ENCODE data around the gene HK1. TPM values are rescaled to one million over a fixed set of nuclear protein-coding genes. Genes with fewer than 3 reads are reported as not detected.

Gene HK1
- total RNA-seq, 3 donors from 2014 or later = 51.2 to 63.4 (median 57.4) TPM

GRCh38 chr10:69335063-69335587 is 56.8 kb downstream of the HK1 start:
- no peak for DNase-seq (ENCODE audit: low spot score in 2 of 2)
- peak overlapping the region in 1 of 3 donors; percentile 45 for H3K4me3 ChIP-seq
- no peaks in the 10 kb centered on the region for H3K27me3 ChIP-seq
- no peaks in the 10 kb centered on the region for H3K36me3 ChIP-seq
- peak overlapping the region; percentile 93 to 94 for H3K27ac ChIP-seq
- TF ChIP-seq POLR2A (IDR thresholded peaks at IDR 0.05) (no peak), CTCF (IDR thresholded peaks at IDR 0.05) (no peak), POLR2AphosphoS5 (IDR thresholded peaks at IDR 0.05) (no peak)
- H3K4me1 ChIP-seq = peaks cover 27 to 68% of the 10 kb centered on the region in 2 donors
- no peaks in the 10 kb centered on the region for H3K9me3 ChIP-seq
- intact Hi-C loops (cut with DNase I; ENCODE audit: low total_unique reads) = no loop called here

- TF ChIP-seq CTCF (IDR thresholded peaks at IDR 0.05) (no peak), POLR2A (IDR thresholded peaks at IDR 0.05) (no peak), POLR2AphosphoS5 (IDR thresholded peaks at IDR 0.05) (no peak)
- H3K4me3 ChIP-seq = peak overlapping the region in 1 of 3 donors; percentile 45
- H3K9me3 ChIP-seq = no peaks in the 10 kb centered on the region
- no peak for DNase-seq (ENCODE audit: low spot score in 2 of 2)
- peaks cover 27 to 66% of the 10 kb centered on the region in 2 donors for H3K4me1 ChIP-seq
- H3K36me3 ChIP-seq = no peaks in the 10 kb centered on the region
- H3K27ac ChIP-seq = peak overlapping the region; percentile 93 to 94
- intact Hi-C loops (cut with DNase I; ENCODE audit: low total_unique reads) = no loop called here
- H3K27me3 ChIP-seq = no peaks in the 10 kb centered on the region
These were observed 57.3 kb downstream of the HK1 start for GRCh38 chr10:69335613-69336012.

GRCh38 chr10:69336952-69337295 is 58.6 kb downstream of the HK1 start:
- no peaks in the 10 kb centered on the region for H3K9me3 ChIP-seq
- peaks cover 26 to 60% of the 10 kb centered on the region in 2 donors for H3K4me1 ChIP-seq
- TF ChIP-seq POLR2AphosphoS5 (IDR thresholded peaks at IDR 0.05) (no peak), CTCF (IDR thresholded peaks at IDR 0.05) (no peak), POLR2A (IDR thresholded peaks at IDR 0.05) (no peak)
- DNase-seq (ENCODE audit: low spot score in 2 of 2) = no peak
- H3K36me3 ChIP-seq = no peaks in the 10 kb centered on the region
- H3K4me3 ChIP-seq = no peak overlapping the region
- peak overlapping the region; percentile 44 to 63 for H3K27ac ChIP-seq
- no peaks in the 10 kb centered on the region for H3K27me3 ChIP-seq
- intact Hi-C loops (cut with DNase I; ENCODE audit: low total_unique reads) = no loop called here

GRCh38 chr10:69337296-69338132 is 59.2 kb downstream of the HK1 start:
- no peaks in the 10 kb centered on the region for H3K27me3 ChIP-seq
- no peaks in the 10 kb centered on the region for H3K36me3 ChIP-seq
- no peak for DNase-seq (ENCODE audit: low spot score in 2 of 2)
- peaks cover 25 to 59% of the 10 kb centered on the region in 2 donors for H3K4me1 ChIP-seq
- H3K4me3 ChIP-seq = no peak overlapping the region
- H3K27ac ChIP-seq = peak overlapping the region; percentile 55 to 63
- no peaks in the 10 kb centered on the region for H3K9me3 ChIP-seq
- TF ChIP-seq POLR2AphosphoS5 (IDR thresholded peaks at IDR 0.05) (no peak), POLR2A (IDR thresholded peaks at IDR 0.05) (no peak), CTCF (IDR thresholded peaks at IDR 0.05) (no peak)
- intact Hi-C loops (cut with DNase I; ENCODE audit: low total_unique reads) = no loop called here

- Histone ChIP-seq H3K27ac (peak overlapping the region; percentile 55 to 63), H3K27me3 (no peaks in the 10 kb centered on the region), H3K4me1 (peaks cover 25 to 54% of the 10 kb centered on the region in 2 donors), H3K4me3 (no peak overlapping the region), H3K36me3 (no peaks in the 10 kb centered on the region), H3K9me3 (no peaks in the 10 kb centered on the region)
- TF ChIP-seq POLR2AphosphoS5 (IDR thresholded peaks at IDR 0.05) = no peak
- intact Hi-C loops (cut with DNase I; ENCODE audit: low total_unique reads) = no loop called here
- no peak for DNase-seq (ENCODE audit: low spot score in 2 of 2)
These were observed 59.8 kb downstream of the HK1 start for GRCh38 chr10:69338133-69338456.

Data from breast epithelium (tissue), 4 donors.